ENCODE results near the gene KCNMB1.

- no peak for TF ChIP-seq POLR2AphosphoS5 (IDR thresholded peaks at IDR 0.05; ENCODE audit: borderline replicate concordance, low read depth, low read length)
- TF ChIP-seq EZH2 (IDR thresholded peaks at IDR 0.05), result no peak
- TF ChIP-seq FOXP2 (optimal IDR thresholded peaks at IDR 0.05; ENCODE audit: control extremely low read depth, extremely low read length, insufficient read depth), result no peak
These were observed 21.9 kb upstream of the KCNMB1 start for GRCh38 chr5:170411100-170411499.
